NT2/D1 (cell line): ENCODE data around the gene PELI3.

Experiments used
- SUZ12 ChIP-seq: IDR thresholded peaks from 2 replicates; pipeline ENCODE4 v1.6.1; 2011; ENCODE audit not compliant: insufficient read length, insufficient read depth; ENCODE audit errors: extremely low read depth
- YY1 ChIP-seq: IDR thresholded peaks from 2 replicates; pipeline ENCODE4 v1.6.1; 2011; ENCODE audit not compliant: insufficient read length, insufficient read depth
- ZNF274 ChIP-seq: IDR thresholded peaks from 2 replicates; pipeline ENCODE4 v1.6.1; 2011; ENCODE audit warnings: mild to moderate bottlenecking, low read depth, low read length

- TF ChIP-seq ZNF274, result no peak
- TF ChIP-seq SUZ12, result no peak
- TF ChIP-seq YY1, result no peak
Measured at GRCh38 chr11:66462911-66463310, 3.8 kb upstream of the PELI3 start.
